Measurements from ENCODE around the gene C16orf54.
"Not testable (repeated sequence)": the region's sequence is repeated elsewhere in the genome, so short reads cannot be mapped to it uniquely, and the experiment has no call there.

C16orf54 gene
- 217 to 487 (median 239) reads per million in 4 donors for total RNA-seq

- peak; percentile 85 to 96 (median 93) for DNase-seq
Measured at GRCh38 chr16:29745853-29746345, at the start of gene C16orf54. Gene C16orf54, minus strand, starts transcription at chr16:29745990. Its CDS starts 1,039 bp downstream, at chr16:29744951.

- no peak for DNase-seq
Measured at GRCh38 chr16:29794231-29794710, 48.5 kb upstream of the C16orf54 start.

GRCh38 chr16:29793153-29793552 is 47.4 kb upstream of the C16orf54 start:
- DNase-seq = not testable (repeated sequence)

- no peak for DNase-seq
Measured at GRCh38 chr16:29791845-29792807, 46.3 kb upstream of the C16orf54 start.

- no peak for DNase-seq
Measured at GRCh38 chr16:29790949-29791844, 45.4 kb upstream of the C16orf54 start.

GRCh38 chr16:29790183-29790948 is 44.6 kb upstream of the C16orf54 start, which contains the start of gene KIF22:
Gene KIF22, plus strand, starts transcription at chr16:29790751. Its CDS starts 9 bp downstream, at chr16:29790760.
- DNase-seq = peak; percentile 99 to 100 (median 100)

GRCh38 chr16:29789775-29790182 is 44.0 kb upstream of the C16orf54 start:
- no peak for DNase-seq

GRCh38 chr16:29787155-29787554 is 41.4 kb upstream of the C16orf54 start:
- not testable (repeated sequence) for DNase-seq

- DNase-seq = peak; percentile 43 to 77 (median 61)
Measured at GRCh38 chr16:29784901-29785500, 39.2 kb upstream of the C16orf54 start.

GRCh38 chr16:29784157-29784556 is 38.4 kb upstream of the C16orf54 start:
- DNase-seq = peak in 1 of 5 donors; percentile 33

GRCh38 chr16:29783094-29783953 is 37.5 kb upstream of the C16orf54 start:
- not testable (repeated sequence) for DNase-seq

GRCh38 chr16:29779474-29779873 is 33.7 kb upstream of the C16orf54 start:
- no peak for DNase-seq

- DNase-seq = no peak
Measured at GRCh38 chr16:29777576-29778350, 32.0 kb upstream of the C16orf54 start, which contains the start of gene ZG16. Gene ZG16, plus strand, starts transcription at chr16:29778256. Its CDS starts 1,011 bp downstream, at chr16:29779267.

GRCh38 chr16:29775742-29776408 is 30.1 kb upstream of the C16orf54 start:
- DNase-seq = no peak

- DNase-seq = no peak
Measured at GRCh38 chr16:29774730-29775129, 28.9 kb upstream of the C16orf54 start.

- DNase-seq = not testable (repeated sequence)
Measured at GRCh38 chr16:29772330-29772729, 26.5 kb upstream of the C16orf54 start.

GRCh38 chr16:29770250-29770929 is 24.6 kb upstream of the C16orf54 start:
- no peak for DNase-seq

GRCh38 chr16:29769507-29769906 is 23.7 kb upstream of the C16orf54 start:
- no peak for DNase-seq

Measured in T-helper 1 cell (primary cell).